Ishikawa (cell line): ENCODE results near the gene CNTNAP2.

Experiments used
- CEBPB ChIP-seq: IDR thresholded peaks from 2 replicates; pipeline ENCODE4 v1.6.1; 2012
- CREB1 ChIP-seq: IDR thresholded peaks from 2 replicates; pipeline ENCODE4 v1.6.1; 2012; ENCODE audit warnings: low read depth
- EGR1 ChIP-seq: IDR thresholded peaks from 2 replicates; pipeline ENCODE4 v1.6.1; 2012
- EP300 ChIP-seq: IDR thresholded peaks from 2 replicates; pipeline ENCODE4 v1.6.1; 2012; ENCODE audit warnings: borderline replicate concordance
- FOXM1 ChIP-seq: IDR thresholded peaks from 2 replicates; pipeline ENCODE4 v1.6.1; 2012; ENCODE audit warnings: low read depth, borderline replicate concordance
- RAD21 ChIP-seq: IDR thresholded peaks from 2 replicates; pipeline ENCODE4 v1.6.1; 2012; ENCODE audit warnings: low read depth
- TAF1 ChIP-seq: IDR thresholded peaks from 2 replicates; pipeline ENCODE4 v1.6.1; 2012; ENCODE audit warnings: low read depth, mild to moderate bottlenecking
- TCF12 ChIP-seq: IDR thresholded peaks from 2 replicates; pipeline ENCODE4 v1.6.1; 2012; ENCODE audit warnings: low read depth
- TEAD4 ChIP-seq: IDR thresholded peaks from 2 replicates; pipeline ENCODE4 v1.6.1; 2012
- USF1 ChIP-seq: IDR thresholded peaks from 2 replicates; pipeline ENCODE4 v1.6.1; 2012
- YY1 ChIP-seq: IDR thresholded peaks from 2 replicates; pipeline ENCODE4 v1.6.1; 2012; ENCODE audit warnings: low read depth
- ZBTB7A ChIP-seq: IDR thresholded peaks from 2 replicates; pipeline ENCODE4 v1.6.1; 2012; ENCODE audit warnings: low read depth
- TF ChIP-seq, protein P1 (sequence below): IDR thresholded peaks from 2 replicates; pipeline ENCODE4 v1.6.1; 2012; ENCODE audit warnings: low read depth, mild to moderate bottlenecking
- TF ChIP-seq, protein P2 (sequence below): IDR thresholded peaks from 2 replicates; pipeline ENCODE4 v1.6.1; 2012

DNA sequence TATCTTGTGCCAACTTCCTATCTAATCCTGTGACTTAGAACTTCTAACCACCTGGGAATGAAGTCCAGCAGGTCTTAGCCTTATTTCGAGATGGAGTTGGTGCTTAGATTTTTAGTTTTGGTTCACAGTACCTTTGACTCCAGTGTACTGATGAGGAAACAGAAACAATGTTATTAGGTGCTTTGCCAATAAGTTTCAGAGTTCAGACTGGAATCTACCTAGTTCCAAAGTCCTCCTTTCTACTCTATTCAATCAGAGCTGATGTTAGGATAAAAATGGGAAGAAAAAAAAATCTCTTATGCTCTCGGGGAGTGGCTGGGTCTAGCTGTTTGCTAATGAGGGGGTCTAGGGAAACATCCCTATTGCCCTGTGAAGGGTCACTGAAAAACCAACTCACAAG, 1867.7 kb downstream of the CNTNAP2 start:
- TF ChIP-seq CEBPB (no peak), EP300 (no peak), EGR1 (no peak), YY1 (no peak), TAF1 (no peak), USF1 (no peak), TEAD4 (no peak), RAD21 (no peak), FOXM1 (no peak), CREB1 (no peak), TCF12 (no peak), ZBTB7A (no peak)
- TF ChIP-seq, protein P1, sequence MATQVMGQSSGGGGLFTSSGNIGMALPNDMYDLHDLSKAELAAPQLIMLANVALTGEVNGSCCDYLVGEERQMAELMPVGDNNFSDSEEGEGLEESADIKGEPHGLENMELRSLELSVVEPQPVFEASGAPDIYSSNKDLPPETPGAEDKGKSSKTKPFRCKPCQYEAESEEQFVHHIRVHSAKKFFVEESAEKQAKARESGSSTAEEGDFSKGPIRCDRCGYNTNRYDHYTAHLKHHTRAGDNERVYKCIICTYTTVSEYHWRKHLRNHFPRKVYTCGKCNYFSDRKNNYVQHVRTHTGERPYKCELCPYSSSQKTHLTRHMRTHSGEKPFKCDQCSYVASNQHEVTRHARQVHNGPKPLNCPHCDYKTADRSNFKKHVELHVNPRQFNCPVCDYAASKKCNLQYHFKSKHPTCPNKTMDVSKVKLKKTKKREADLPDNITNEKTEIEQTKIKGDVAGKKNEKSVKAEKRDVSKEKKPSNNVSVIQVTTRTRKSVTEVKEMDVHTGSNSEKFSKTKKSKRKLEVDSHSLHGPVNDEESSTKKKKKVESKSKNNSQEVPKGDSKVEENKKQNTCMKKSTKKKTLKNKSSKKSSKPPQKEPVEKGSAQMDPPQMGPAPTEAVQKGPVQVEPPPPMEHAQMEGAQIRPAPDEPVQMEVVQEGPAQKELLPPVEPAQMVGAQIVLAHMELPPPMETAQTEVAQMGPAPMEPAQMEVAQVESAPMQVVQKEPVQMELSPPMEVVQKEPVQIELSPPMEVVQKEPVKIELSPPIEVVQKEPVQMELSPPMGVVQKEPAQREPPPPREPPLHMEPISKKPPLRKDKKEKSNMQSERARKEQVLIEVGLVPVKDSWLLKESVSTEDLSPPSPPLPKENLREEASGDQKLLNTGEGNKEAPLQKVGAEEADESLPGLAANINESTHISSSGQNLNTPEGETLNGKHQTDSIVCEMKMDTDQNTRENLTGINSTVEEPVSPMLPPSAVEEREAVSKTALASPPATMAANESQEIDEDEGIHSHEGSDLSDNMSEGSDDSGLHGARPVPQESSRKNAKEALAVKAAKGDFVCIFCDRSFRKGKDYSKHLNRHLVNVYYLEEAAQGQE: no peak
- TF ChIP-seq, protein P2, sequence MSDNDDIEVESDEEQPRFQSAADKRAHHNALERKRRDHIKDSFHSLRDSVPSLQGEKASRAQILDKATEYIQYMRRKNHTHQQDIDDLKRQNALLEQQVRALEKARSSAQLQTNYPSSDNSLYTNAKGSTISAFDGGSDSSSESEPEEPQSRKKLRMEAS: no peak
